HK-2 (cell line): Measurements from ENCODE around the gene METTL2B.
"Not testable (repeated sequence)": the region's sequence is repeated elsewhere in the genome, so short reads cannot be mapped to it uniquely, and the experiment has no call there.

Source experiments
- DNase-seq: peaks from one replicate; pipeline ENCODE4 v3.0.0-alpha.2; 2018; ENCODE audit not compliant: unreplicated experiment

Gene METTL2B

GRCh38 chr7:128455543-128456254, 20.8 kb upstream of the METTL2B start, which contains the start of gene HILPDA:
Gene HILPDA (plus strand): TSS chr7:128455878. CDS start chr7:128457269, 1,391 bp downstream.
- DNase-seq = peak; percentile 97

GRCh38 chr7:128456255-128456725, 20.3 kb upstream of the METTL2B start:
- DNase-seq = no peak

GRCh38 chr7:128457385-128457784, 19.2 kb upstream of the METTL2B start:
- DNase-seq = not testable (repeated sequence)

- no peak for DNase-seq
These were observed 17.6 kb upstream of the METTL2B start for GRCh38 chr7:128458956-128459355.

DNA sequence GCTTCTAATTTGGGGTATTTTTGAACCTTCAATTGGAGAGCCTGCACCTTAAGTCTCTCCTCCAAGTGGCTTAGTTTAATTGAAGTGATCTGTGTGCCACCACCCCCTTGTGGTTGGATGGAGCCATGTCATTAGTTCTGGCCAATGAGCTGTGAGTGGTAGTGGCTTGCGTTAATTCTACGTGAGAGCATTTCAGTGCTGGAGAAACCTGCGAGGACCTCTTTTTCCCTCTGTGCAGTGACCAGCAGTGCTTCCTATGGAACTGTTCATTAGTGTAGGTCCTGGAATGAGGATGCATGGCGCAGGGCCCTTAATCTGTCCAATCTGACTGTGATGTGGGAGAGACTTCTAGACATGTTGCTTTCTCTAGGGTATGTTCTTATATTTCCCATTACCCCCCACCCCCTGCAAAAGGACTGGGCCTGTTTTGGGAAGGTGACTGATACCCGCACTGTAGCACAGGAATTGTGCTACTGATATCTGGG, 17.1 kb upstream of the METTL2B start:
- DNase-seq = peak; percentile 50

DNA sequence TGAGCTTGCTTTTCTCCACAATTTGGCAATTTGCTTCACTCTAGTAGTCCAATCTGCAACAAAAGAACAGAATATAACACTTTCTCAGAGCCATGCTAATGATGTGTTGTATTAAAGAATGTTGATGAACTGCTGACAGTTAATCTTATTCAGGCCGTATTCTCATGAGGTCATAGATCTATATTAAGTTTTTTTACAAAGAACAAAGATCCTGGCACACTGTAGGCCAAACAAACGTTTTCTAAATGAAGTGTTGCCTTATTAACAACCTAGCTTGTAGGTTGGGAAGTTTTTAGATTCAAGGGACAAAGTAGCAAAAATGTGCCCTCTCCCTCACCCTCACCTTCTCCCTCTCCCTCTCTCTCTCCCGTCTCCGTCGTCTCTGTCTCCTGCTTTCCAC, 14.1 kb upstream of the METTL2B start:
- no peak for DNase-seq

DNA sequence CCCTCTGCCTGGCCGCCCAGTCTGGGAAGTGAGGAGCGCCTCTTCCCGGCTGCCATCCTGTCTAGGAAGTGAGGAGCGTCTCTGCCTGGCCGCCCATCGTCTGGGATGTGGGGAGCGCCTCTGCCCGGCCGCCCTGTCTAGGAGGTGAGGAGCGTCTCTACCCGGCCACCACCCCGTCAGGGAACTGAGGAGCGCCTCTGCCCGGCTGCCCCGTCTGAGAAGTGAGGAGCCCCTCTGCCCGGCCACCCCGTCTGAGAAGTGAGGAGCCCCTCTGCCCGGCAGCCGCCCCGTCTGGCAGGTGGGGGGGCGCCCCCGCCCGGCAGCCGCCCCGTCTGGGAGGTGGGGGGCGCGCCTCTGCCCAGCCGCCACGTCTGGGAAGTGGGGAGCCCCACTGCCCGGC, 13.2 kb upstream of the METTL2B start:
- DNase-seq = not testable (repeated sequence)

- DNase-seq = not testable (repeated sequence)
These were observed 12.6 kb upstream of the METTL2B start for GRCh38 chr7:128463933-128464332.

DNA sequence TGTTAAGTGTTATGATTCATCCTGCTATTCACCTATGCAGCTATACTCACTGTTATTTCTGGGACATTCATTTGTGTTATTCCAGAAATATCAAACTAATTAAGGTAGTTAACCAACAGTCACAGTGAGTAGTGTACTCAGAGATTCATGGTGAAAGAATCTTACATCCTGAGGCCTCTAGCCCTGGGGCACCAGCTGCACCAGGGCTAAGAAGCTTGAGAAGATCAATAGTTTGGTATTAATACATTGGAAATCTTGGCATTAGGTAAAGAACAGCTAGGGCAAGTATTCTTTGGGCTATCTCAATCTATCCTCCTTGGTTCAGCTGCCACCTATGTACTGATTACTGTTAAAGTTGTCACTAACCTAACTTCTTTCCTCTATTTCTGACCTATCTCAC, 9.7 kb upstream of the METTL2B start:
- DNase-seq = not testable (repeated sequence)

GRCh38 chr7:128477336-128477690, 765 bp downstream of the METTL2B start:
- not testable (repeated sequence) for DNase-seq

- DNase-seq = not testable (repeated sequence)
These were observed 2.5 kb downstream of the METTL2B start for GRCh38 chr7:128479082-128479481.

- DNase-seq = not testable (repeated sequence)
These were observed 11.6 kb downstream of the METTL2B start for GRCh38 chr7:128488134-128488533.

- no peak for DNase-seq
These were observed 20.9 kb downstream of the METTL2B start for GRCh38 chr7:128497405-128497804.

DNA sequence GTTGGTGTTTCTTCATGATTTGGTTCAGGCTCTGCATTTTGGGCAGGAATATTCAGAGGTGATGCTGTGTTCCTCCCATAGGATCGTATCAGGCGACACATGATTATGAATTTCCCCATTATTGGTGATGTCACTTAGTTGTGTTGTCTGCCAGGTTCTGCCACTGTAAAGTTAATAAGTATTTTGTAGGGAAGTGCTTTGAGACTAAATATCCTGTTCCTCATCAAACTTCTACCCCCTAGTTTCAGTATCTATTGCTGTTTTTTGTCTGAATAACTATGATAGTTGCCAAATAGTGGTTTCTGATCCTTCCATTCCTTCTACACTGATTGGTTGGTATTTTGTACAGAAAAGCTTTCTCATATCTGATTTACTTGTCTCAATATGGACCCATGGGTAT, 28.9 kb downstream of the METTL2B start:
- DNase-seq = not testable (repeated sequence)

GRCh38 chr7:128506819-128507218, 30.3 kb downstream of the METTL2B start:
- not testable (repeated sequence) for DNase-seq

DNA sequence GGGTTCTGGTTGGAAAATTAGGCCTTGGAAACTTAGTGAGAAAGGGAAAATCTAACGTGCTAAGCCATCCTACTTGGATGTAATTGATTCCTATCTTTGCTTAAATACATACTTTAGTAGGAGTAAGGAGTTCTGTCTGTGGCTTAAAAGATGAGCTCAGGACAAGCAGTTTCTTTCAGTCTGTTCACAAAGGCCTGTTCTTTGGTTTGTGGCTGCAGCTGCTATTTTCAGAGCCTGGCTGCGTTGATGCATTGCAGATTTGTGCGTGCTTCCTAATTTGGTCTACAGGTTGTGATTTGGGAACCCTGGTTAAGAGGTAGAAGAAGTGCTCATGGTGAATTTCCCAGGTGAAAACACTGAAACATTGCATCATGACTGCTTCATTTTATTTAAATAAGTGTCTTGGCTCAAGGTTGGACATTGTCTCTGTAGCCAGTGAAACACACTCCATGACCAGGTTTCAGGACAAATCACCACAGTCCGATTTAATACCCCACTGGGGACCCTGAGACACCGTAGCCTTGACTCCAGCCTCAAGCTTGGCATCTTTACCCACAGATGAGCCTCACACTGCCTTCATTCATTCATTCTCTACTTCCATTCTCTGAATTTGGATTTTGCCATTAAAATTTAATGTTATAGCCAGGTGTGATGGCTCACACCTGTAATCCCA, 30.9 kb downstream of the METTL2B start:
- DNase-seq = not testable (repeated sequence)

DNA sequence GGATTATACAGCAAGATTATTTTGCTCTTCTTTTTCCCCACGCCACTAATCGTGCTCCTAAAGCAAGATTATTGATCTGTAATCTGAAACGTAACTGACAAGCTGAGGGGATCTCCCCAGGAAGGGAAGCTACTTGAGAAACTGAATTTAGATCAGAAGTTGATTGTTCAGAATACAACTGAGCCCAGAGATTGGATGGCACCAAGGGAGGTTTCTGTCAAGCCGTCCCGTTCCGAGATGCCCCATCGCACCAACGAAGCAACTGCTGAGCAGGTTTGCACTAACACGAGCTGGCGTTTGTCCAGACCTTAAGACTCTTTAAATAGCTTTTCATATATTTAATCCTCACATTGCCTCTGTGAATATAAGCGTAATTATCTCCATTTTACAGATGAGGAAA, 35.1 kb downstream of the METTL2B start:
- DNase-seq = not testable (repeated sequence)

- DNase-seq = not testable (repeated sequence)
These were observed 38.7 kb downstream of the METTL2B start for GRCh38 chr7:128515232-128515631.

- DNase-seq = not testable (repeated sequence)
These were observed 40.5 kb downstream of the METTL2B start for GRCh38 chr7:128517023-128517422.

DNA sequence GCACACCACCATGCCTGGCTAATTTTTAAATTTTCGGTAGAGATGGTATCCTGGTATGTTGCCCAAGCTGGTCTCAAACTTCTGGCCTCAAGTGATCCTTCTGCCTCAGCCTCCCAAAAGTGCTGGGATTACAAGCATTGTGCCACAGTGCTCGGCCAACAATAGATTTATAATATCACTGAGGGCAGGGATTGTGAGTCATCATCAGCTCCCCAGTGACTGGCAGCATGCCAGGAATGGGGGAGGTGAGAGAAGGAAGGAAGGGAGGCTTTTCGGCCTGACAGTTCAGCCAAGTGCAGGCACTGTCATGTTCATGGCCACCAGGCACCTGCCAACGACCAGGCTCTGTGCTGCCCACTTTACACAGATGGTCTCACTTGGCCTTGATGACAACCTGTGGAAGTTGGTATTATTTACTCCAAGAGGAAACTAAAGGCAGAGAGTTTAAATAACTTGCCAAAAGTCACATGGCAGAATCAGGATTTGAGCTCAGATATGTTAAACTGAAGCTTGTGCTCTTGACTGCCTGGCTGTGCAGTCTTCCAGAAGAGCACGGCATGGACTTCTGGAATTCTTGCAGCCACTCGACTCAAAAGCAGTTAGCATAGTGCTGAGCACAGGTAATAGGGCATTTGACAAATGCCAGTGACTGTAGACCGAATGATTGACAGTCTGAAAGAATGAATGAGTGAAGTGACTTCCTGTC, 46.8 kb downstream of the METTL2B start:
- DNase-seq = peak; percentile 85

DNA sequence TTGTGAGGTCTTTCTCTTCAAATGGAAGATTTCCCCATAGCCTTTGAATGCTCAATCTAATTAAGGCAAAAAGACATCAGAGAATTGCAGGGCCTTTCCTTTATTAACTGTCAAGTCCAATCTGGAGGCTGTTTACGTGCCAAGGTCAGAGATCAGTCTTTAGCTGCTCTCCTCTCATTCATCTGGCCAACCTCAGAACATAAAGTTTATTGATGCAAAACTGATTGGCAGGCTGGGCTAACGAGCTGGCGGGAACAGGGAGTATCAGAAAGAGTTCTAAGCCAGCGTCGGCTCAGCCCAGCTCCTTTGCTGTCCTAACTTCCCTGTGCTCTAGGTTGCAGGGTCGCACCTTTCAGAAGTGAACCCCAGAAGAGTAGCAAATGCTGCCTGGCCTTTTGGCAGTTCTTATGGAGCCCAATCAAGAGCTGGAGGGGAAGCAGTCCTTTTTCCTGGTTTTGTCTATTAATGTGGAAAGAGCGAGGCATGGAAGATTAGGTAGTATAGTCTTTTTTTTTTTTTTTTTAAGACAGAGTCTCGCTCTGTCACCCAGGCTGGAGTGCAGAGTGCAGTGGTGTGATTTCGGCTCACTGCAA, 47.5 kb downstream of the METTL2B start:
- DNase-seq = not testable (repeated sequence)

- not testable (repeated sequence) for DNase-seq
These were observed 49.0 kb downstream of the METTL2B start for GRCh38 chr7:128525584-128525983.
